Subcutaneous abdominal adipose tissue (tissue), 5 donors: ENCODE measurements around the gene POLR2J.

Experiments
- H3K27ac ChIP-seq: one replicate; pipeline ENCODE4 v1.7.0; 2013; ENCODE audit warnings: low read depth, mild to moderate bottlenecking, inconsistent platforms, low read length, moderate library complexity
- H3K27me3 ChIP-seq, 5 donors: one replicate each; pipeline ENCODE4 v1.7.0; 2013; ENCODE audit warnings: low read length in 5 of 5, inconsistent platforms in 1 of 5; ENCODE audit not compliant: control insufficient read depth in 5 of 5, insufficient read depth in 4 of 5
- H3K36me3 ChIP-seq, 5 donors: one replicate each; pipeline ENCODE4 v1.7.0; 2013; ENCODE audit warnings: low read length in 5 of 5; ENCODE audit not compliant: control insufficient read depth in 5 of 5, insufficient read depth in 5 of 5
- H3K4me1 ChIP-seq, 5 donors: one replicate each; pipeline ENCODE4 v1.7.0; 2013; ENCODE audit warnings: low read length in 5 of 5, mild to moderate bottlenecking in 3 of 5, moderate library complexity in 1 of 5; ENCODE audit not compliant: control insufficient read depth in 5 of 5, insufficient read depth in 5 of 5
- H3K4me3 ChIP-seq, 5 donors: one replicate each; pipeline ENCODE4 v1.7.0; 2013; ENCODE audit warnings: low read length in 5 of 5, low read depth in 1 of 5
- H3K9ac ChIP-seq, 5 donors: one replicate each; pipeline ENCODE4 v1.7.0; 2013; ENCODE audit warnings: low read length in 5 of 5, mild to moderate bottlenecking in 4 of 5, moderate library complexity in 3 of 5
- H3K9me3 ChIP-seq, 5 donors: one replicate each; pipeline ENCODE4 v1.7.0; 2013; ENCODE audit warnings: low read length in 5 of 5; ENCODE audit not compliant: control insufficient read depth in 5 of 5
- donor health status: healthy.
- donor health status: healthy.
- donor health status: healthy.
- donor health status: healthy.
- donor health status: healthy.

Gene POLR2J

DNA sequence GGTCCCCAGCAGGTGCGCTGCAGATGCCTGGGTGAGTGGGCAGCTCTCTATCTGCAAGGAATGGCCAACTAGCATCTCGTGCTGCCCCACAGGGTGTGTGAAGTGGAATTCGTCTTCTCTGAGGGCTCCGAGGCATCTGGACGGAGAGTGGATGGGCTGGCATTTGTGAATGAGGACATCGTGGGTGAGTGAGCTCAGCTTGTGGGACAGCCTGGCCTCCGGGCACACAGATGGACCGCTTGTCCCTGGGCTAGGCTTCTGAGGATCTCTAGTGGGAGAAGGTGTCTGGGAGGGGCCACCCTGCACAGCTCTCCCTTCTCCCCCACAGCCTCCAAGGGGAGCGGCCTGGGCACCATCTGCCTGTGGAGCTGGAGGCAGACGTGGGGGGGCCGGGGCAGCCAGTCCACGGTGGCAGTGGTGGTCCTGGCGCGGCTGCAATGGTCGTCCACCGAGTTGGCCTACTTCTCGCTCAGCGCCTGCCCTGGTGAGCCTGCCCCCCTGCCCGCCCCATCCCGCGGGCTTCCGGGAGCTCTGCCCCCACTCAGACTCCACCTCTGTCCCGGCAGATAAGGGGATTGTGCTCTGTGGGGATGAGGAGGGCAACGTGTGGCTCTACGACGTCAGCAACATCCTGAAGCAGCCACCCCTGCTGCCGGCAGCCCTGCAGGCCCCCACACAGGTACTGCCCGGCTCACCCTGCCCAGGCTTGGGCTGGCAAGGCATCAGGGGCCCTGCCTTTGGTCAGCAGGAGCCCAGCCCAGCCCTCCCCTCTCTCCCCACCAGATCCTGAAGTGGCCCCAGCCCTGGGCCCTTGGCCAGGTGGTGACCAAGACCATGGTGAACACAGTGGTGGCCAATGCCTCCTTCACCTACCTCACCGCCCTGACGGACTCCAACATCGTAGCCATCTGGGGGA, 6.3 kb downstream of the POLR2J start:
- no peak overlapping the region for H3K4me3 ChIP-seq
- H3K27ac ChIP-seq, result no peak overlapping the region
- H3K36me3 ChIP-seq, result peaks cover 0 to 42% (median 24%) of the 10 kb centered on the region in 5 donors
- no peak overlapping the region for H3K9ac ChIP-seq
- no peaks in the 10 kb centered on the region for H3K9me3 ChIP-seq
- peaks cover 0 to 3% (median 0%) of the 10 kb centered on the region in 5 donors for H3K4me1 ChIP-seq
- H3K27me3 ChIP-seq, result no peaks in the 10 kb centered on the region

- Histone ChIP-seq H3K9me3 (no peaks in the 10 kb centered on the region), H3K9ac (no peak overlapping the region), H3K27me3 (no peaks in the 10 kb centered on the region), H3K4me3 (no peak overlapping the region), H3K27ac (no peak overlapping the region), H3K4me1 (peaks cover 0 to 6% (median 0%) of the 10 kb centered on the region in 5 donors), H3K36me3 (peaks cover 0 to 42% (median 24%) of the 10 kb centered on the region in 5 donors)
Observed at GRCh38 chr7:102471791-102472125, 7.0 kb downstream of the POLR2J start.

DNA sequence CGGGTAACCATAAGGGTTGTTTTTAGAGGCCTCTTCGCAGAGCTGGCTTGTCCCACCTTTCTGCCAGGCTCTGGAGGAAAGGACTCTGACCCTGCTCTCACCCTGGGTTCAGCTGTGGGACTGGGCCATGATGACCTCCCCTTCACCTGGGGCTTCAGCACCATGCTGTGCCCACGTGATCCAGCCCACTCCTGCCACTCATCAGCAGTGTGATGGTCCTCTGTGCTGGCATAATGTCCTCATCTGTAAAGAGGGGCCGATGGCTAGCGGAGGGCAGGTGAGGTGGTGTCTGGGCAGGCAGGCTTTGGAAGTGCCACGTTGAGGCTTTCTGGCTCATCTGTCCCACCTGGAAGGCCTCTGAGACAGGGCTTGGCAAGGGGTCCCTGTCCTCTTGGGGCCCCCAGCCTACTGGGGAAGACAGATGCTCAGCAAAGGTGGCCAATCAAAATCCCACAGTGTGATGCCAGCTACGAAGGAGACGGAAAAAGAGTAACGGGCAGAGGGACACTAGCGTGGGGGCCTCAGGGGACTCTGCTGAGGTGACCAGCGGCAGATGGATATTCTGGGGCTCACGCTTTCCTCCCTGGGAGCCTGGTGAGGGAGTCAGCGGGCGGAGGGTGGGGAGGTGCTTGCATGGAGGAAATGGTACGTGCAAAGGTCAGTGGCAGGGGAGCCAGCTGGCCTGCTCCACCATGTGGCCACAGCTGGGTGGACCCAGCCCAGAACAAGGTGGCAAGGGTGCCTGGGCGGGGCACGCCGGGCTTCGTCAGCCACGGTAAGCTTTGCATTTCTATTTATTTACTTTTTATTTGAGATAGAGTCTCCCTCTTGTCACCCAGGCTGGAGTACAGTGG, 8.5 kb downstream of the POLR2J start:
- H3K4me1 ChIP-seq, result peaks cover 1 to 15% (median 10%) of the 10 kb centered on the region in 5 donors
- no peak overlapping the region for H3K4me3 ChIP-seq
- H3K36me3 ChIP-seq, result peaks cover 0 to 42% (median 24%) of the 10 kb centered on the region in 5 donors
- no peaks in the 10 kb centered on the region for H3K27me3 ChIP-seq
- H3K27ac ChIP-seq, result no peak overlapping the region
- no peaks in the 10 kb centered on the region for H3K9me3 ChIP-seq
- no peak overlapping the region for H3K9ac ChIP-seq

DNA sequence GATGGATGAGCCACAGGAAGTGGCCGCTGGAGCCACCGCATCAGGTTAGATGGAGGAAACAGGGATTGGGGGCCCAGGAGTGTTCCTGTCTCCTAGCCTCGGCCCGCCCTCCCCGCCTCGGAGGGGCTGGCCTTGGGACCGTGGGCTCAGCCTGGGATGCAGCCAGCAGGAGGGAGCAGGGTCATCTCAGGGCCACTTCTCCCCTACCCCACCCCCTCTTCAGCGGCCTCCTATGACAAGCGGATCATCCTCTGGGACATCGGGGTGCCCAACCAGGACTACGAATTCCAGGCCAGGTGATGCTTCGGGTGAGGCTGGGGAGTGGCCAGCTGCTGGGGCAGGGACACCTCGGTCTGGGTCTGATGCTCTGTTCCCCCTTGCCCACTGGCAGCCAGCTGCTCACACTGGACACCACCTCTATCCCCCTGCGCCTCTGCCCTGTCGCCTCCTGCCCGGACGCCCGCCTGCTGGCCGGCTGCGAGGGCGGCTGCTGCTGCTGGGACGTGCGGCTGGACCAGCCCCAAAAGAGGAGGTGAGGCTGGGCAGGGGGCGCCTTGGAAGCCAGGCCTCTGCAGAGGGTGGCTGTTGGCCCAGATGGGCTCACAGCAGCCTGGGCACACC, 9.3 kb downstream of the POLR2J start:
- Histone ChIP-seq H3K4me1 (peaks cover 1 to 19% (median 13%) of the 10 kb centered on the region in 5 donors), H3K27me3 (no peaks in the 10 kb centered on the region), H3K9me3 (no peaks in the 10 kb centered on the region), H3K9ac (no peak overlapping the region), H3K4me3 (no peak overlapping the region), H3K27ac (no peak overlapping the region), H3K36me3 (peaks cover 0 to 42% (median 24%) of the 10 kb centered on the region in 5 donors)

DNA sequence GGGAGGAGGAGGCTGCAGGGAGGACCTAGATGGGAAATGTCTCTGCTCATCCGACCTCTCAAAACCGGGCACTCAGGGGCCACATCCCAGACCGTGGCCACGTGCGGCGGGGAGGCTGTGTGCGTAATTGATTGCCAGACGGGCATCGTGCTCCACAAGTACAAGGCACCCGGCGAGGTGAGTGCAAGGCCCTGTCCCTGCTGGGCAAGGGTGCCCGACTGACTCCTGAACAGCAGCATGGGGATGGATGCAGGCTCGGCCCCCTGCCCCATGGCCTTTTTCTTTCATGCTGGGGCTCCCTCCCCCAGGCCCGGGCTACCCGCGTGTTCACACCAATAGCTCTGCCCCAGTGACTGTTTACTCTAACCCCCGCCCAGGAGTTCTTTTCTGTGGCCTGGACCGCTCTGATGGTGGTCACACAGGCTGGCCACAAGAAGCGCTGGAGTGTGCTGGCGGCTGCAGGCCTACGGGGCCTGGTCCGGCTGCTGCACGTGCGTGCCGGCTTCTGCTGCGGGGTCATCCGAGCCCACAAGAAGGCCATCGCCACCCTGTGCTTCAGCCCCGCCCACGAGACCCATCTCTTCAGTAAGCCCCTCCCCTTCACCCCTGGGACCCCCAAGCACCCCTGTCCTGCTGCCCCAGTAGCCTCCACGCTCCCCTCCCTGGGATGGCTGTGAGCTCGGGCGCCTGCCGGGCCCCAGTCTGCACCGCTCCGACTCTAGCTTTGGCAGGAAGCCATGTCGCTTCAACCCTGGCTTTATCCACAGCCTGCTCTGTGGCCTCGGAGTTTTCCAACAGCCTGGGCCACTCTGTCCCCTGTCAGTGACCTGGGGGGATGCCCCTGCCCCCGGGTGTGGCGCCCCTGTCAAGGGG, 10.0 kb downstream of the POLR2J start:
- Histone ChIP-seq H3K4me3 (no peak overlapping the region), H3K9me3 (no peaks in the 10 kb centered on the region), H3K27ac (no peak overlapping the region), H3K36me3 (peaks cover 0 to 38% (median 22%) of the 10 kb centered on the region in 5 donors), H3K27me3 (no peaks in the 10 kb centered on the region), H3K9ac (no peak overlapping the region), H3K4me1 (peaks cover 2 to 26% (median 20%) of the 10 kb centered on the region in 5 donors)

GRCh38 chr7:102467581-102468477, 10.9 kb downstream of the POLR2J start:
- H3K4me3 ChIP-seq, result no peak overlapping the region
- peaks cover 0 to 29% (median 13%) of the 10 kb centered on the region in 5 donors for H3K36me3 ChIP-seq
- H3K27ac ChIP-seq, result no peak overlapping the region
- H3K4me1 ChIP-seq, result peaks cover 4 to 31% (median 23%) of the 10 kb centered on the region in 5 donors
- H3K9me3 ChIP-seq, result no peaks in the 10 kb centered on the region
- H3K9ac ChIP-seq, result no peak overlapping the region
- no peaks in the 10 kb centered on the region for H3K27me3 ChIP-seq

DNA sequence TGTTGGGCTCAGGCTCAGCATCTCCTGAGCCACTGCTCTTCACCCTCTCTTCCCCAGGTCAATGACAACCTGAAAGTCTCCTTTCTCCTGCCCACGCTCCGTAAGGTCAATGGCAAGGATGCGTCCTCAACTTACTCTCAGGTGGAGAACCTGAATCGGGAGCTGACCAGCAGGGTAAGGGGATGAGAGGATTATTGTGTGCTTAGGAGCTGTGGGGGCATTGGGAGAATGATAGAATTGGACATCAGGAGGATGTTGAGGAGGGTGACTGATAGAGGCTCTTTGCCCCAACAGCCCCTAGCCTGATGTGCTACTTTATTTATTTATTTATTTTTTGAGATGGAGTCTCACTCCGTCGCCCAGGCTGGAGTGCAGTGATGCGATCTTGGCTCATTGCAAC, 12.6 kb downstream of the POLR2J start:
- Histone ChIP-seq H3K4me3 (peak overlapping the region in 2 of 5 donors; percentile 100), H3K9ac (peak overlapping the region in 1 of 5 donors; percentile 77), H3K27ac (no peak overlapping the region)

DNA sequence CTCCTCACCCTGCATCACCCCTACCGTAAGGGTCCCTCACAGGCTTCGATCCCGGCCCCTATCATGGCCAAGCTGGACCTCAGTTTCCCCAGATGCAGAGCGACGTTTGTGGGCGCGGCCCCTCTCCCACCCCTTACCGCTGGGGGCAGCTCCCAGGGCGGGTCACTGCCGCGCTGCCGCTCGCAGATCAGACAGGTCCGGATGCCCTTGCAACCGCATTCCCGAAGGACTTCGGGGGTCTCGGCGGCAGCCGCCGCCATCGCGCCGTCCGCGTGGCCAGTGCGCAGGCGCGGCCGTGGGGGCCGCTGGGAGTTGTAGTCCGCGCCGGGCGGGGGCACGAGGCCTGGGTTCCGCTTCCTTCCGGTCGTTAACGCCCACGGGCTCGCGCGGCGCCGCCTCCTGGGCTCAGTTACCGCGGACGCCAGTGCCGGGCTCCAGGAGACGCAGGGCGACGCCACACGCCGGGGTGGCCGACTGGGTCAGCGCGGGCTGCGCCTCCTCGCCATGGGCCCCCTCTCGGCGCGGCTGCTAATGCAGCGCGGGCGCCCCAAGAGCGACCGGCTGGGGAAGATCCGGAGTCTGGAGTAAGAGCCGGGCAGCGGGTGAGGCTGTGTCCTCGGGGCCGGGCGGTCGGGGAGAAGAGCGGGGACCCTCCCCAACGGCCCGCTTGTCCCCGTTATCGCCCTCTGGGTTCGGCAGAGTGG, 14.0 kb downstream of the POLR2J start, which contains the start of the genes ALKBH4 and LRWD1:
Gene ALKBH4, minus strand, starts transcription at position 287 of the 704 bp plus-strand sequence. Its CDS starts 27 bp downstream, at position 260.
Gene LRWD1, plus strand, starts transcription at position 408 of the 704 bp plus-strand sequence. Its CDS starts 97 bp downstream, at position 505.
- H3K9ac ChIP-seq, result peak within 1 kb of the TSS; percentile 81 to 100 (median 98)
- no peaks in the 10 kb centered on the region for H3K9me3 ChIP-seq
- H3K4me3 ChIP-seq, result peak within 1 kb of the TSS; percentile 91 to 100 (median 98)
- peaks cover 0 to 20% (median 0%) of the 10 kb centered on the region in 5 donors for H3K36me3 ChIP-seq
- H3K4me1 ChIP-seq, result peaks cover 4 to 28% (median 23%) of the 10 kb centered on the region in 5 donors
- peak within 1 kb of the TSS; percentile 74 for H3K27ac ChIP-seq
- no peaks in the 10 kb centered on the region for H3K27me3 ChIP-seq

More for the DNA sequence above, 12.6 kb downstream of the POLR2J start:
- Histone ChIP-seq H3K9me3 (no peaks in the 10 kb centered on the region), H3K36me3 (peaks cover 0 to 19% (median 4%) of the 10 kb centered on the region in 5 donors), H3K4me1 (peaks cover 4 to 31% (median 23%) of the 10 kb centered on the region in 5 donors), H3K27me3 (no peaks in the 10 kb centered on the region)
